Astrocyte (in vitro differentiated cells and primary cell): Measurements from ENCODE around the gene DDX41. TPM values are rescaled to one million over a fixed set of nuclear protein-coding genes. Genes with fewer than 3 reads are reported as not detected.
"Not testable (repeated sequence)": the region's sequence is repeated elsewhere in the genome, so short reads cannot be mapped to it uniquely, and the experiment has no call there.

Experiments used
- DNase-seq: peaks from one replicate; pipeline ENCODE4 v3.0.0-alpha.2; 2010; ENCODE audit warnings: low read depth
- FAIRE-seq: peaks from 2 replicates; lab custom pipeline; 2011; peaks lifted over from hg19 to GRCh38; lab: Jason Lieb, UNC
- H2AFZ ChIP-seq: 2 replicates; pipeline ENCODE4 v1.6.0; 2012; ENCODE audit warnings: low read depth, low read length, inconsistent platforms
- H3K27ac ChIP-seq: 2 replicates; pipeline ENCODE4 v1.5.1; 2011; ENCODE audit warnings: low read depth, low read length, inconsistent platforms
- H3K27me3 ChIP-seq: 2 replicates; pipeline ENCODE4 v1.6.0; 2011; ENCODE audit warnings: low read length, inconsistent platforms; ENCODE audit not compliant: insufficient read depth
- H3K36me3 ChIP-seq: 2 replicates; pipeline ENCODE4 v1.5.1; 2011; ENCODE audit warnings: low read length, inconsistent platforms; ENCODE audit not compliant: insufficient read depth
- H3K4me1 ChIP-seq: 2 replicates; pipeline ENCODE4 v1.5.1; 2011; ENCODE audit warnings: low read length, inconsistent platforms; ENCODE audit not compliant: insufficient read depth
- H3K4me2 ChIP-seq: 2 replicates; pipeline ENCODE4 v1.6.0; 2012; ENCODE audit warnings: low read length, inconsistent platforms
- H3K4me3 ChIP-seq: 2 replicates; pipeline ENCODE4 v1.5.1; 2011; ENCODE audit warnings: low read depth, mild to moderate bottlenecking, low read length, inconsistent platforms; ENCODE audit not compliant: insufficient read depth
- H3K79me2 ChIP-seq: 2 replicates; pipeline ENCODE4 v1.6.0; 2012; ENCODE audit warnings: mild to moderate bottlenecking, low read length, inconsistent platforms; ENCODE audit not compliant: insufficient read depth
- H3K9ac ChIP-seq: 2 replicates; pipeline ENCODE4 v1.6.0; 2012; ENCODE audit warnings: mild to moderate bottlenecking, low read length, inconsistent platforms
- H3K9me3 ChIP-seq: 2 replicates; pipeline ENCODE4 v1.5.1; 2012; ENCODE audit warnings: low read depth, mild to moderate bottlenecking, low read length, inconsistent platforms; ENCODE audit not compliant: insufficient read depth
- H4K20me1 ChIP-seq: 2 replicates; pipeline ENCODE4 v1.6.0; 2012; ENCODE audit warnings: low read length, inconsistent platforms; ENCODE audit not compliant: insufficient read depth
- H3K27ac Mint-ChIP-seq: one replicate; pipeline ENCODE4 v1.8.0; 2021; ENCODE audit warnings: mild to moderate bottlenecking, mixed read lengths; ENCODE audit not compliant: unreplicated experiment
- H3K27me3 Mint-ChIP-seq: one replicate; pipeline ENCODE4 v1.8.0; 2021; ENCODE audit warnings: low read depth, mixed read lengths; ENCODE audit not compliant: unreplicated experiment
- H3K36me3 Mint-ChIP-seq: one replicate; pipeline ENCODE4 v1.8.0; 2021; ENCODE audit warnings: low read depth, mixed read lengths; ENCODE audit not compliant: unreplicated experiment
- H3K4me1 Mint-ChIP-seq: one replicate; pipeline ENCODE4 v1.8.0; 2021; ENCODE audit warnings: low read depth, mixed read lengths; ENCODE audit not compliant: unreplicated experiment
- H3K4me3 Mint-ChIP-seq: one replicate; pipeline ENCODE4 v1.8.0; 2021; ENCODE audit warnings: mild to moderate bottlenecking, moderate library complexity, mixed read lengths; ENCODE audit not compliant: unreplicated experiment
- H3K9me3 Mint-ChIP-seq: one replicate; pipeline ENCODE4 v1.8.0; 2021; ENCODE audit warnings: mild to moderate bottlenecking, mixed read lengths; ENCODE audit not compliant: unreplicated experiment
- EZH2 ChIP-seq: IDR thresholded peaks from 2 replicates; pipeline ENCODE4 v1.6.1; 2012; ENCODE audit warnings: mild to moderate bottlenecking, low read length, inconsistent platforms; ENCODE audit not compliant: insufficient read depth
- total RNA-seq: library from RNA; stranded (reverse); gene quantifications from 2 replicates; pipeline ENCODE4 v1.2.1, GENCODE V29; 2021
- TF ChIP-seq, protein P1 (sequence below): IDR thresholded peaks from 2 replicates; pipeline ENCODE4 v1.5.1; 2011; ENCODE audit warnings: low read depth, mild to moderate bottlenecking, inconsistent platforms, low read length, moderate library complexity; ENCODE audit not compliant: insufficient read depth

DDX41 gene
- total RNA-seq, 1 donor from 2014 or later = 92.5 TPM

DNA sequence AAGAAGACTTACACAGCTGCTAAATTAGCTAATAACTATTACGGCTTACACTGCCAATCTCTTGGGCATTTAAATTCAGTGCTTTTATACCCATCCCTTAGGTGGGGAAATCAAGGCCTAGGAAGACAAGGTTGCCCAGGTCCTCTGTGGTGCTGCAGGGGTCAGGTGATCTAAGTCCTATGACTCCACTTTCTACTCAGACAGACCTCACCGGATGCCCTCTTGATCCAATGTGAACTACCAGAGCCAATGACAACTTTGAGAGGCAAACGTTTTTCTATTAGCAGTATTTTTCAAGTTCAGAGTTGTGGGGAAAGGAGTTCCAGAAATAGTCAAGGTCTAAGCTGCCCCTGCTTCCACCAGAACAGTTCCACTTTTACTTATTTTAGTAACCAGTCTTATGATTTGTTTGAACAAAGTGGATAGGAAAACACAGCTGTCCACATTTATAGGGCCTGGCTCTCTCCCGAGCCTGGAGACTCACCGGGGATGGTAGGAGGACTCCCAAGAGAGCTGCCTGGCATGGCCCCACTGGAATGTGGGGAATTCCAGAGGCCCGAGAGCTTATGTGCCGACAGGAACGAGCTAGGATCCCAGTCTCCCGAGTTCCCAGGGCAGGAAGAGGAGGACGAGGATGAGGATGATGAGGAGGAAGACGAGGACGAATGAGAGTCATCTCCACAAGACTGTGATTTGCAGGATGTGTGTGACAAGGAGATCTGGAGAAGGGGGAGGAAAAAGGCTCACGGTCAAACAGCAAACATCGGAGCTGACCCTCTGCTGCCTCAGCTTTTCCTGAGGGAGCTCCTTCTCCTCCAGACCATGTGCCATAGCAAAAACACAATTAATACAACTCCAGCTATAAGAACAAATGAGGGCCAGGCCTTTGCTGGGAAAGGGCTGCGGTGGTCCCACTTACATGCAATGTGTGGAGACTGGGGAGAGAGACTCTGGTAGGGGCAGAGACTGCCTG lies 20.9 kb upstream of the DDX41 start:
- Mint-ChIP-seq H3K4me1 (peaks cover 26% of the 10 kb centered on the region), H3K36me3 (peaks cover 14% of the 10 kb centered on the region), H3K27me3 (no peaks in the 10 kb centered on the region), H3K27ac (peak overlapping the region; percentile 87), H3K4me3 (peak overlapping the region; percentile 23), H3K9me3 (no peaks in the 10 kb centered on the region)
- H3K4me2 ChIP-seq = peak overlapping the region; percentile 67
- H3K27me3 ChIP-seq = no peaks in the 10 kb centered on the region
- FAIRE-seq = peak; percentile 23
- peak; percentile 76 for DNase-seq
- H3K36me3 ChIP-seq = peaks cover 2% of the 10 kb centered on the region
- H3K4me3 ChIP-seq = no peak overlapping the region
- H4K20me1 ChIP-seq = peaks cover 65% of the 10 kb centered on the region
- H3K4me1 ChIP-seq = peaks cover 17% of the 10 kb centered on the region
- peak overlapping the region; percentile 77 for H3K27ac ChIP-seq
- H2AFZ ChIP-seq = no peak overlapping the region
- H3K79me2 ChIP-seq = peaks cover 47% of the 10 kb centered on the region
- H3K9me3 ChIP-seq = no peaks in the 10 kb centered on the region
- peak overlapping the region; percentile 52 for H3K9ac ChIP-seq
- TF ChIP-seq EZH2 = no peak

DNA sequence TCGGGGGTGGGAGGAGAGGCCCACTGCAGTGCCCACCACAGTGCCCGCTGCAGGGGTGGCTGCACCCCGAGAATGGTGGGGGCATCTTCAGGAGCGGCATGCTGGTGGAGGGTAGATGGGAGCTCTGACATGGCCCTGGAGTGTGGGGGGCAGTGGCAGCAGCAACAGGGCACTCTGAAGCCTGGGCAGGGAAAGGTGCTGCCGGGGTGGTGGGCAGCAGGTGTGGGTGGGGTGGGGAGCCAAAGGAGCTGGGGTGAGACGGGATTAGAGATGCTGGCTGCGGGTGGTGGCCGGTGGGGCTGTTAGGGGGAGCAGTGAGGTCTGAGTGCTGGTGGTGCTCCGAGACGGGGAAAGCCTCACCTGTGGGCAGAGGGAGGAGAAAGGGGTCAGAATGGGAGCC lies 19.6 kb upstream of the DDX41 start:
- no peak for DNase-seq
- no peak overlapping the region for H3K9ac ChIP-seq
- peaks cover 70% of the 10 kb centered on the region for H4K20me1 ChIP-seq
- no peak overlapping the region for H3K4me3 ChIP-seq
- H3K9me3 Mint-ChIP-seq = no peaks in the 10 kb centered on the region
- H3K9me3 ChIP-seq = no peaks in the 10 kb centered on the region
- FAIRE-seq = no peak
- H3K4me3 Mint-ChIP-seq = no peak overlapping the region
- no peak overlapping the region for H2AFZ ChIP-seq
- TF ChIP-seq, protein P1, sequence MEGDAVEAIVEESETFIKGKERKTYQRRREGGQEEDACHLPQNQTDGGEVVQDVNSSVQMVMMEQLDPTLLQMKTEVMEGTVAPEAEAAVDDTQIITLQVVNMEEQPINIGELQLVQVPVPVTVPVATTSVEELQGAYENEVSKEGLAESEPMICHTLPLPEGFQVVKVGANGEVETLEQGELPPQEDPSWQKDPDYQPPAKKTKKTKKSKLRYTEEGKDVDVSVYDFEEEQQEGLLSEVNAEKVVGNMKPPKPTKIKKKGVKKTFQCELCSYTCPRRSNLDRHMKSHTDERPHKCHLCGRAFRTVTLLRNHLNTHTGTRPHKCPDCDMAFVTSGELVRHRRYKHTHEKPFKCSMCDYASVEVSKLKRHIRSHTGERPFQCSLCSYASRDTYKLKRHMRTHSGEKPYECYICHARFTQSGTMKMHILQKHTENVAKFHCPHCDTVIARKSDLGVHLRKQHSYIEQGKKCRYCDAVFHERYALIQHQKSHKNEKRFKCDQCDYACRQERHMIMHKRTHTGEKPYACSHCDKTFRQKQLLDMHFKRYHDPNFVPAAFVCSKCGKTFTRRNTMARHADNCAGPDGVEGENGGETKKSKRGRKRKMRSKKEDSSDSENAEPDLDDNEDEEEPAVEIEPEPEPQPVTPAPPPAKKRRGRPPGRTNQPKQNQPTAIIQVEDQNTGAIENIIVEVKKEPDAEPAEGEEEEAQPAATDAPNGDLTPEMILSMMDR = no peak
- no peak for TF ChIP-seq EZH2
- H3K4me1 ChIP-seq = peaks cover 17% of the 10 kb centered on the region
- no peak overlapping the region for H3K27ac ChIP-seq
- peaks cover 17% of the 10 kb centered on the region for H3K36me3 Mint-ChIP-seq
- no peak overlapping the region for H3K4me2 ChIP-seq
- H3K4me1 Mint-ChIP-seq = peaks cover 26% of the 10 kb centered on the region
- H3K79me2 ChIP-seq = peaks cover 44% of the 10 kb centered on the region
- no peak overlapping the region for H3K27ac Mint-ChIP-seq
- H3K27me3 ChIP-seq = no peaks in the 10 kb centered on the region
- H3K36me3 ChIP-seq = peaks cover 2% of the 10 kb centered on the region
- H3K27me3 Mint-ChIP-seq = no peaks in the 10 kb centered on the region

DNA sequence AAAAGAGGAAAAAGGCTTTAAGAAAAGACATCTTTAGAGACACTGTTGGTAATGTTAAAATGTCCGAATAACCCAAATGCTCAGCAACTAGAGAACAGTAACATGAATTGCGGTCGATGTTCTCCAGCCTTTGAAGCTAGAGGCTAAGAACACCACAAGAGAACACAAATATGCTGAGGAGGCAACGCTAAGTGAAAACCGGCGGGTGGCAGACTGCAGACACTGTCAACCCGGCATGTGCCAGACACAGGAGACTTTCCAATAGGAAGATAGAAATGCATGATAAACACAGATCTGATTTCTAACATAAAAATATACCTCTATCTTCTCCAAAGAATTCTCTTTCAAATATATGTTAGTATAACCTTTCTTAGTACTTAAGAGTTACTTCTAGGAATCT lies 18.4 kb upstream of the DDX41 start:
- no peak overlapping the region for H3K4me2 ChIP-seq
- no peak overlapping the region for H3K4me3 Mint-ChIP-seq
- peaks cover 73% of the 10 kb centered on the region for H4K20me1 ChIP-seq
- H3K36me3 ChIP-seq = peaks cover 7% of the 10 kb centered on the region
- H3K9me3 Mint-ChIP-seq = no peaks in the 10 kb centered on the region
- no peaks in the 10 kb centered on the region for H3K27me3 ChIP-seq
- H3K9ac ChIP-seq = no peak overlapping the region
- no peak overlapping the region for H3K27ac Mint-ChIP-seq
- TF ChIP-seq, protein P1 = no peak
- no peak for TF ChIP-seq EZH2
- FAIRE-seq (no peak), DNase-seq (no peak)
- peaks cover 29% of the 10 kb centered on the region for H3K4me1 Mint-ChIP-seq
- H3K36me3 Mint-ChIP-seq = peaks cover 25% of the 10 kb centered on the region
- H3K4me3 ChIP-seq = no peak overlapping the region
- no peak overlapping the region for H2AFZ ChIP-seq
- no peaks in the 10 kb centered on the region for H3K9me3 ChIP-seq
- H3K27me3 Mint-ChIP-seq = no peaks in the 10 kb centered on the region
- peaks cover 17% of the 10 kb centered on the region for H3K4me1 ChIP-seq
- H3K27ac ChIP-seq = no peak overlapping the region
- peaks cover 34% of the 10 kb centered on the region for H3K79me2 ChIP-seq

DNA sequence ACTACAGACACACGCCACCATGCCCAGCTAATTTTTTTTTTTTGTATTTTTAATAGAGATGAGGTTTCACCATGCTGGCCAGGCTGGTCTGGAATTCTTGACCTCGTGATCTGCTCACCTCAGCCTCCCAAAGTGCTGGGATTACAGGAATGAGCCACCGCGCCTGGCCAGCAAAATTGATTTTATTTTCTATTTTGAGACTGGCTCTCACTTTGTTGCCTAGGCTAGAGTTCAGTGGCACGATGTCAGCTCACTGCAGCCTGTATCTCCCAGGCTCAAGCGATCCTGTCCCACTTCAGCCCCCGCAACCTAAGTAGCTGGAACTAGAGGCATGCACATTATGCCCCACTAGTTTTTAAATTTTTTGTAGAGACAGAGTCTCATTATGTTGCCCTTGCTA lies 17.7 kb upstream of the DDX41 start:
- FAIRE-seq, H3K27ac ChIP-seq, H3K4me2 ChIP-seq, H2AFZ ChIP-seq, H3K9ac ChIP-seq, H3K27ac Mint-ChIP-seq, H3K9me3 Mint-ChIP-seq, H3K4me3 Mint-ChIP-seq, H3K9me3 ChIP-seq, H3K27me3 ChIP-seq, DNase-seq, H3K36me3 ChIP-seq, H3K4me3 ChIP-seq, H3K27me3 Mint-ChIP-seq: not testable (repeated sequence)
- Histone ChIP-seq H4K20me1 (peaks cover 74% of the 10 kb centered on the region), H3K4me1 (peaks cover 17% of the 10 kb centered on the region), H3K79me2 (peaks cover 30% of the 10 kb centered on the region)
- peaks cover 27% of the 10 kb centered on the region for H3K4me1 Mint-ChIP-seq
- H3K36me3 Mint-ChIP-seq = peaks cover 25% of the 10 kb centered on the region
